ENCODE data around the gene DDN.

DDN gene

DNA sequence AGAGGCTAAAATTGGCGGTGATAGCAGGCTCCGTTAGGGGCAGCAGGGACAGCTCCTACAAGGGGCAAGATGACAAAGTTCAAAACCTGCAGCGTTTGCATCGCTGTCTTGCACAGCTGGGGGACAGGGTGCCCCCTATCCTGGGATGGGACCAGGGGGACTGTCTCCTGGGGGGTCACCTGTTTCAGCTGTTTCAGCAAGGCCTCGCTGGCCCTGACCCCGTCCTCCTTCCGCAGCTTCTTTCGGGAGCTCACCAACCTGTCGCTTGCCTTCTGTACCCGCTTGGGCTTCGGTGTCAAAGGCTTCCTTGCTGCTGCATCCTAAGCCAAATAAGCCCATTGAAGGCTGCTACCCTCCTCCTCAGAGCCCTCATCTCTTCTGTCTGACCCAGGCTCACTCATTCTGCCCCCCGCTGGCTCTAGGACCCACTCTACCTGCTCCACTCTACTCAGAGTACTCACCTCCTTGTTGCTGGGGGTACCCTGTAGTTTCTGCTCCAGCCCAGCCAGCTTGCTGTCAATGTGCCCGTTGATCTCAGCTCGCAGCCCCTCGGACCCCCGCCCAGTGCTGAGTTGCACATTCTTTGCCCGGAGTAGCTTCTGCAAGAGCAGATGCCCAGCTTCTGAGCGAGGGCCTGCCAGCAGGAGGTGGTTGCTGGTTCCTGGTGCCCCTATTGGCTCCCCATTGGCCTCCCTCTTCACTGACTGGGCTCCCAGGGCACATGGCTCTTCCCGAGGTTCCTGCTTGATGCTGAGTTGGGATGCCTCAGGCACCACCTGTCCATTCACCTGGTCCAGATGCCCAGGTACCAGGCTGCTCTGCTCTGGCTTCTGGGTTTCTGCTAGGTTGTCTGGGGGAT, 31.8 kb upstream of the DDN start:
- no peak for FAIRE-seq

DNA sequence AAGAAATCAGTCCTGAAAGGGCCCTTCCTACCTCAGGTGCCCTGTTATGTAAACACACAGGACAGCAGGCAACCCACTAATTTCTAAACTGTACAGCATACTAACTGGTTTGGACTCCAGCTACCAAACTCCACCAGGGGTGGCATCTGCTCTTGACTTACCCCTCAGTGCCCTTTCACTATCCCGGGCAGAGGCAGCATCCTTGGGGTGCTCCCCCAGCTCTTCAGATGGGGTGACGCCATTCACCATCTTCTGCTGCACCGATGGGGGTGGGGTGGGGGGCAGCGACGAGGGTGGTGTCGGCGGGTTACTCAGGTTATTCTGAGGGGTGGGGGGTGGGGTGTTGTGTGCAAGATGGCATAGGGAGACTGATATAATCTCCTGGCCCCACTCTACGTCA, 30.9 kb upstream of the DDN start:
- FAIRE-seq: no peak

DNA sequence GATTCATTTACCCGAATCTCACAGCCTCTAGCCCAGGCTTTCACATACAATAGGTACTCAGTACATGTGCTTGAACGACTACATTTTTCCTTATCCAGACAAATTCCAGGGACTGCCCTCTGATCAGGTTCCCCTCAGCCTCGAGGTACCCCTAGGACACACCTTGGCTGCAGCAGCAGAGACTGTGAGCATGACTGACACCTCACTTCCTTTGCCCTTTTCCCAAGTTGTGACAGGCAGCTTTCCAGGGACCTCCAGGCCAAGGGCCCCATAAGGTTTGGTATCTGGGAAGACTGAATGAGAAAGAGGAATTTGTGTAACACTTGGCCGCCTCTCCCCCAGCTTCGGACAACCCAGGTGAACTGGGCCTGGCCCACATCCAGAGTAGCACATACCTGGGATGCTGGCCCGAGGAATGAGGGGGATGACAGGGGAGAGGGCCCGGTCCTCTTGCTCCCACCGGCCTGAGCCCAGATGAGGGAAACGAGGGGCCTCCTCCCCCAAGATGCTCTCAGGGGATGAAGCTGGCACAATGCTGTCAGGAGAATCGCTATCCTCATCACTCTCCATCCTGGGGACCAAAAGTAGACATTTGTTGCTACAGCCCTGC, 29.6 kb upstream of the DDN start:
- FAIRE-seq: no peak

DNA sequence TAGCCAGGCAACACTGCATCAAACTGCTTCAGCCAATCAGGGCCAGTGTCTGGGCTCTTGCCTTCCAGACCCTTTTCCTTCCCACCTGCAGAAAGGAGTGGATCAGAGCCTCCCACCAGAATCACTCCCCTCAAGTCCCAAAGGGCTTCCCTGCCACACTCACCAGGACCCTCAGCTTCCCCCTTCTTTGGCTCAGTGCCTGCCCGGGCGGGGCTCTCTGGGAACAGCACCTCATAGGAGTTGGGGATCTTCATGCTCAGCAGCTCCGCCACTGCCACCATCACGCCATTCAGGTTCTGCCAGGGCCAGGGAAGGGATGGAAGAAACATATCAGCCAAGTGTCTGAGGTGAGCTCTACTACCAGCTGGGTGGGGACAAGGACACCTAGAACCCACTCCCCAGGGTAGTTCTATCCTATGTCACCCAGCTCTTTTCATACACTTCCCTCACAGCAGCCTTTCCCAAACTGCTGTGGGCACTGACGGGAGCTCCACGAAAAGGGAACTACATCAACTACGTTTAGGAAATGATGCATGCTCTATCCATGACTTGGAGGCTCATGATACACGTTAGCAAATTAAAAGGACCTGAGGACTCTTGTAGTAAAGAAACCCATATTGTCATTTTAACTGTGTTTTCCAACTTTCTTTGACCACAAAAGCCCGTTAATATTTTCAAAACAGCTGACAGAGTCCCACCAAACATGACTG, 28.8 kb upstream of the DDN start:
- no peak for FAIRE-seq

DNA sequence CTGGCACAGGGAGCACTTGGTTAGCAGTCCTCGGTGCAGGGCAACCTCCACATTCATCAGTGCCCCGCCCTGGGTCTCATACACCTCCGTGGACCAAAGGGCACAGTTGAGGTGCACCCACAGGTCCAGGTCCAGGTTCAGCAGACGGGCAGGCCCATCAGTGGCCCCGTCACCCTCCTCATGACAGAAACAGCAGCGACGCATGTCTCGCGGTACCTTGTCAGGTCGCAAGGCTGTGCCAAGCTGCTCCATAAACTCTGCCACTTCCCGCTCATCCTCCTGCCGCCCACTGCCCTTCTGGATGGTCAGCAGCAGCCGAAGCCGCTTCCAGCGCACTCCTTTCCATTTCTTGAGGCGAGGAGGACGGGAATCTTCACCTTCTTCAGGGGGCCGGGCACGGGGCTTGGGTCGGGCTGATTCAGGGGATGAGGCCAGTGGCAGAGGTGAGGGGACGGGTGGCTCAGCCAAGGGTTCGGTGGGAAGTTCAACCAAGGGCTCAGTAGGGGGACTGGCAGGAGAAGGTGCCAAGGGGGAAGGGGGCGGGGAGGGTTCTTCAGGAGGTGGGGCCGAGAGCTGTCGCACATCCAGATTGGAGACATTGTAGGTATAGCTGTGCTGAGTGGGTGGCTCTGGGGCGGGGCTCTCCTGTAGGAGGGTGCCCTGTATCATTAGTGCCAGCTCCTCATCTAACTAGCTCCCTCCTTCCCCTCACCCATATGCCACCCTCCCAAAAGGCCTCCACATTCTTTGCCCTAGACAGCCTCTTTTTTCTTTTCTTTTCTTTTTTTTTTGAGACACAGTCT, 27.7 kb upstream of the DDN start:
- FAIRE-seq: no peak

DNA sequence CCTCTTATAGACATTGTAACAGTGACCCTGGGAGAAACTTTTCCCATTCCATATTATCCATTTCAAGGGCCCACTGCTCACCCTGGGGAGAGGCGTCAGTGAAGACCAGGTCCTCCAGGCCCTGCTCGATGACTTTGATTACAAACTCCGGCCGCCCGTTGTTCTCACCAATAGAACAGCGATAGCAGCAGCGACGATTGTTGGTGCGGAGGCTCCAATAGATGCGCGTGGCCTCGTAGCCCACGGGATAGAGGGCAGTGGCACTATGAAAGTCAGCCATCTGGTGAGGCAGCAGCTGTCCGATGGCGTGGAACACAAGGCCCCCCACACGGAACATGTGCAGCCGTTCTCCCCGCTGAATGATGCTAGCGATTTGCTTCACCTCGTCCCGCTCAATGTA, 26.9 kb upstream of the DDN start:
- no peak for FAIRE-seq

DNA sequence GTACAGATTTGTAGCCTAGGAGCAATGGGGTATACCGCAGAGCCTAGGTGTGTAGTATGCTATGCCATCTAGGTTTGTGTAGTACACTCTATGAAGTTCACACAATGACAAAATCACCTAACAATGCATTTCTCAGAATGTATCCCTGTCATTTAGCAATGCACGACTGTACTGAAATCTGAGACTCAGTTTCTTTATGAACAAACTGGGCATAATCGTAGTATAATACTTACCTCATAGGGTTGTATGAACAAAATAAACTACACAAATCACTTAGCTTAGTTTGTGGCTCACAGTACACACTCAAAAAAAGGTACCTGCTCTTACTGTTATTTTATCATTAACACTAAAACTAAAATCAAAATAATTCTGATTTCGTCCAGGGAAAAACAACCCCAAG, 26.3 kb upstream of the DDN start:
- no peak for FAIRE-seq

DNA sequence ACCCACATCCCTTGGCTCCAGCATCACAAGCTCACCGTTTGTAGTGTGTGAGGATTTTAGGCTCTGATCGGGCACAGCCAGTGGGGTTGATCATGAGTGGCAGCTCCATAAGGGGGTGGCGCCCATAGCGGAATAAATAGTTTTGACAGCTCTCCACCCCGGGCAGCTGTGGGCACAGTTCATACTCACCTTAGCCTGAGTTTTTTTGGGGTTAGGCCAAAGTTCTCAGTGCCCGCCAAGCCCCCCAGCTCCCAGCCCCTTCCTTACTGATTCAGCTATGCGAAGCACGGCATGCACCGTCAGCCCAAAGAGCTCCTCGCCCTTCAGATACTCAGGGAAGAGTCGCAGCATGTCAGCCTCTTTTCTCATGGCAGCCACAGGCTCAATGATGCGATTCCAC, 25.4 kb upstream of the DDN start:
- FAIRE-seq: no peak

DNA sequence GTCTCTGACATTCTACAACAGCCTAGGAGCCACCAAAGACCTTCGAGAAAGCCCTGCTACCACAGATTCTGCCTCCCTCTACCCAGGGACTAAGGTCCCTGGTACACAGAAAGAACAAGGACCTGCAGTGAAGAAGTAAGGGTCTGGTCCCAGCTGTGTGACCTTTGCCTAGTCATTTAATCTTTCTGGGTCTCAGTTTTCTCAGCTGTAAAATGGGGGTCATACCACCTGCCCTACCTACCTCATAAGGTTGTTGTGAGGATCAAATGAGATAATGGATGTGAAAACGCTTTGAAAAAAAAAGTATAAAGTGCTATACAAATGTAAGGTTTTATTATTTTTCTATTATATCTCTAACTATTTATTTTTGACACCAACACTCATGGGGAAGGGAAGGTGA, 24.6 kb upstream of the DDN start:
- FAIRE-seq: no peak

DNA sequence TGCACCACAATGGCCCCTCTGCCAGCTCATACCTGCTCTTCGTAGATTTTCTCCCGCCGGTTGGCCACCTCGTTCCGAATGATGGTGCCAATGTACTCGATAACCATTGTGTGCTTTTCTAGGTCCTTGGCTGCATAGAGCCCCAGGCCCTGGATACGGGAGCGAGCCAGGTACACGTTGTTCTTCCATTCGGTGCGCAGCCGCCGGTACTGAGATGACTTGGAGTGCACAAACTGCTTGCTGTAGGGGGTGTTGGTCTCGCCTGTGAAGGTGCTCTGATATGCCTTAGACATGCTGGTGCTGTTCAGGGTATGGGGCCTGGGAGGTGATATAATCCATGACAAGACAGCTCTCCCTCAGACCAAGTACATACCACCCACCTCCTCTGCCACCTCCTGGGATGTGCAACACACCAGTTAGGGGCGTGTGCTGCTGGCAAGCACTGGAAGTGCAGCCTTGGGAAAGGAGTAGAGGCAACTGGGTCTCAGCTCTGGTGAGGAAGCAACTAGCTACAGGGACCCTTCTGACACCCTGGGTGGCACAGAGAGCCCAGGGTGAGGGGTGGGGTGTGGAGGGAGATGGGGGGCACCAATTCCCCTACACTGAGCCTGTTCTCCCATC, 23.5 kb upstream of the DDN start:
- FAIRE-seq: no peak

DNA sequence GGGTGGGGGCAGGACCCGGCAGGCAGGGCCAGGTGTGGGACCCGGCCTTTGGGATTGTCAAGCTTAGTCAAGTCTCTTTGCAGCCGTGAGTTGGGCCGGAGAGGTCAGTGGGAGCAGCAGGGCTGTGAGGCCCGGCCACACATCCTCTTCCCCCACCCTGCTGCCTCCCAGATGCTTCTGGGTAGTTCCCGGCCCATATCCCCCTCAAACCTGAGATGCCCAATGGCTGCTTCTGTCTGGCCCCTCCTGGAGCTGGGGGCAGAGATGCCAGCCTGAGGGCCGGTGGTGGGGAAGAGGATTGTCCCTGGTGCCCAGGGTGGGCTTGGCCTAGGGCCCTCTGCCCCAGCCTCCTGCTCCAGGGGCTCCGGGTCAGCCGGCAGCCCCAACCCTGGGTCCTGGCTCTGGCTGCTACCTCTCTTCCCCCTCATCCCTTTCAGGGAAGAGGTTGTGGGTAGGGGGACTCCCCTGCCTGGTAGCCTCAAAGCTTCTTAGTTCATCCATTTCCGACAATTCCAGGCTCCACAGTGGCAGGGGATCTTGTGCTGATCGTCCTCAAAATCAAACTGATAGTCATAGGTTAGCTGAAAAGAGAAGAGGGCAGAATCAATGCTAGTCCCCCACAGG, 22.2 kb upstream of the DDN start:
- FAIRE-seq: no peak

DNA sequence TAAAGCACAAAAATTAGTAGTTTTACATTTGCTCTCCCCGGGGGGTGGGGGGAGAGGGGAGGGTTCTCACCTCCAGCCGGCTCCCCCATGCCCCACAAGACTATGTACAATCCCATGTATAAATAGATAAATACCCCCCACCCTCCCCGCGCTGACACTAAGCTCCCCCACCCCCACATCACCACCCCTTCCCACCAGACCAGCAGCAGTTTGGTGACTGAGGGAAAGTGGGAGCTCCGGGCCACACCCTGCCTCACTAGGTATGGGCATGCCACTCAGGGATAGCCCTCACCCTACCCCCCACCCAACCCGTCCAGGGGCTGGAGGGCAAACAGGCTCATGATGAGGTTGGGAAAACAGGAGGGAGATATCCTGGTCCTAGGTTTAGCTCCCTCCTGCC, 21.3 kb upstream of the DDN start:
- no peak for FAIRE-seq

DNA sequence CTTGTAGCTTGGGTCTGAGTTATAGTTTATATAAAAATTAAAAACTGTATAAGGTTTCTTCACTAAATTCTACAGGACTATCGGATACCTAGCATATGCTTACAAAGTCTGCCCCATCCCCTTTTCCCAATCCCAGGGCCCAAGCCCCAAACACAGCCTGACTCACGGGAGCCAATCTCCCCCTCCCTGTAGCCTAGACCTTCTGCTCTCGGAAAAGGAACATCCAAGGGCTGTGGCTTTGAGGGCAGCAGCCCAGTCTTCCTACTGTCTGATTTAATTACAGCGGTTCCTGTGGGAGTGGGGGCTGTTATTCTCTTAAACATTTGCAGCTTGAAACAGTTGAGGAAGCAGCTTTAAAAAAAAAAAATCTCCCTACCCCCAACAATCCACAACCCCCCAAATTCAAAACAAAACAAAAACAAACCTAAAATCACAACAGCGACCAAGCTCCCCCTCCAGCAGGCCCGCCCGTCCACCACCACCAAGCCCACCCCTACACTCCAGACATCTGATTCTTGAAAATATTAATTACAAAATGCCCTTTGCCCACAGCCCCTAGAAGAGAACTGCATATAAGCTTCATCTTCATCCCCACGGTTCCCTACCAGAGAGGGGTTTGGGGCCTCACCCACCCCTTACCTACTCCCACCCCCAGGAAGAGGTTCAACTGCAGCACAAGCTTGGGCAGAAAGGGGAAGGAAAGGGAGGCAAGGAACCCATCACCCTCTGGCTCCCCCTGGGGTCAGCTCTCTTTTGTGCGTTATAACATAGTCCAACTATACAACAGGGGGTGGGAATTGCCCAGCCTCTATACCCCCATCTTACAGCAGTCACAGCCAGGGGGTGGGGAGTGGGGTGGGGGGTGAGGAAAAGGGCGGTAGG, 20.5 kb upstream of the DDN start:
- FAIRE-seq: no peak

DNA sequence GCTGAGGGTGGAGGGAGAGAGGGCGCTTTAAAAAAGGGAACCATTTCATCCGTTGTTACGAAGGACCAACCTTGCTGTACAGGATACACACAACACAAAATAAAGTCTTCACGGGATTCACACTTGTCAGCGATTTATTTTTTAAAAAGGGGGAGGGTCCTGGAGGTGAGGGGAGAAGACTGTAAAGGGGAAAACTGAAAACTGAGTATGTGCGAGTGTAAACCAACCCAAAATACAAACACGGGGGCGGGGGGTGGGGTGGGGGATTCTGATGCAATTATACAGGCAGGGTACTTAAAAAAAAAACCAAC, 19.9 kb upstream of the DDN start:
- FAIRE-seq: no peak

DNA sequence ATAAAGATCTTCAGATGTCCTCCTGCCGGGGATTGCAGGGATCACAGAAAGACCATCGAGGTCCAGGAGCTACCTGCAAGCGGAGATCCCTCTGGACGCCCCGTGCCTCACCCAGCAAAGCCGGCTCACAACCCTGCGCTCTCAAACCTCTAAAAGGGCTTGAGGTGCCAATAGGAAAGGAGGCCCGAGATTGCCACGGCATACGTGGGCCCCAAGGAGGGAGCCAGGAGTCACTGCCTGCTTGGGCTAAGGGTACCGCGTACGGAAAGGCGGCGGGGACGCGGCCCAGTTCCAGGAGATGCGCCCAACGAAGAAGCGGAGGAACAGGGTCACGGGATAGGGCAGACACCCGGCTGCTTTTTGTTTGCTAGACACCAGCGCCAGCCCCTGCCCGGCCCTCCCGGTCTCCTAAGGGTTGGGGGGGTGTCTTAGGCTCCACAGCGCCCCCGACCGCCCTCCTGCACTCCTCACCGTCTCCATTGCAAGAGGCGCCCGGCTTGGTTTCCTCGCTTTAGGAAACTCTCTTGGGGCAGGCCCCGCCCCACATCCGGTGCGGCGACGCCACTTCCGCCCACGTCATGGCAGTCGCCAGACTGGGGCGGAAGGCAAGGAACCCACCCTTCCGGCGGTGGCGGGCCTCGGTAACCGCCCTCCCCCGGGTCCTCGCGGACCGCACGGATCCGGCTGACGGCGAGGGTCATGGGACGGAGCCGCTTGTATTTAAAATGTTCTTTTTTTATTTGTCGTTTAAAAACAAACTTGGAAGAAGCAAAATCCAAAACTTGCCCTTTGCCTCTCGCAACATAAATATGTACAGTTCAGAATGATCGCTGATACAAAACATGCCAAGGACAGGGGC, 19.3 kb upstream of the DDN start, which contains the start of gene PRKAG1:
TSS of gene PRKAG1 (minus strand) at position 516 of the 859 bp plus-strand sequence. CDS start at position 480, 36 bp downstream.
- FAIRE-seq: peak; percentile 93

DNA sequence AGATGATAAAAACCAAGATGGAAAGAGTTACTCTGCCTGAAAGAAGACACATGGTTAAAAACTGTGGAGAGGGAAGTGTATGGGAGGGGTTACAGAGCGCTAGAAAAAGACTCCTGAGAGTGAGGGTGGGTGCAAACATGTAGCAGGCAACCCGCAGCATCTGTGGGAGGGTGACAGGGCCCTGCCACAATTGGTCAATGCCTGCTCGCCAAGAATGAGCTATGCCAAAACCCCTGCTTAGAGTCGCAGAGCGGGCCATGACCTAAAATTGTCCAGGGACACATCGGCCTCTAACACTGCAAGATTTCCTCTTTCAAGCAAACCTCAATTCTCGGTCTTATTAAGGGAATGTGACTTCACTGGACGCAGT, 18.7 kb upstream of the DDN start:
- FAIRE-seq: no peak

DNA sequence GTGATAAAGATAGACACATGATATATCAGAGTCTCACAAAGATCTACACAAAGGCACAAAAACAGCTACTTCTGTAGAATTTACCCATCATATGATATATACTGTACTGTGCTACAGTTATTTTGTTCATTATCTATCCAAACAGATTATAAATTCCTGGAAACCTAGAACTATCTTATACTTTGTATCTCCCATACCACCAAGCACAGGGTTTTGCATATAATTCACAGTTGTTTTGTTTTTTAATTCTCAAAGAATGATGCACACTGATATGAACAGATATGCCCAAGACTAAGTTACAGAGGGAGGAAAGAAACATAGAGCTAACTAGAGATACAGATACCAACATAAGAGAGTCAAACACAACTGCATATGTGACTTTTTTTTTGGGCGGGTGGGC, 16.0 kb upstream of the DDN start:
- no peak for FAIRE-seq

DNA sequence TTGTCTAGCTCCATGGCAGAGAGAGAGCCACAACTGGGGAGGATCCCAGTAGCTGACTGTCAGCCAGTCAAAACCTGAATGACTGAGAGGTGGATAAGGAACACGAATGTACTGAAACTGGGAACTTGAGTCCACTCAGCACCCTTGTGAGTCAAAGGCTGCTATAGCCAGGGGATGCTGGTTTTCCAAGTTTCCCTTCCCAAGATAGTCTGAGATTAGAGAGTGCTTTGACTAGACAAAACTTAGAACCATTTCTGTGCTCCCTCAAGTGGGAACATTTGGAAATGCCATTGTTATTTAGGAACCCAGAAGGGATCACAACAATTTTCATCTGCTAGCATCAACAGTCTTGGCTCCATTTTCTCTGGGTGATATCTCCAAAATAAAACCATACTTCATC, 15.4 kb upstream of the DDN start:
- no peak for FAIRE-seq

DNA sequence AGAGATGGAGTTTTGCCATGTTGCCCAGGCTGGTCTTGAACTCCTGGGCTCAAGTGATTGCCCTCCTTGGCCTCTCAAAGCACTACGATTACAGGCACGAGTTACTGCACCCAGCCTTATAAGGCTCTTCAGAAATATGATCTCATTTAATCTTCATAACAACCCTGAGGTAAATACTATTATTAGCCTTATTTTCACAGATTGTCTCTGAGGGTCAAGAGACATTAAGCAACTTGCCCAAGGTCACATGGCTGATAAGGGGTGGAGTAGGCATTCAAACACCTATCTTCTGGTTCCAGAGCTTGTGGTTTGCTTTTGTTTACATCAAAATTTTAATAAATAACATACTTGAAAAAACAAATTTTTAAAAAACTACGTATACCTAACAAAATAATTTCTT, 14.3 kb upstream of the DDN start:
- FAIRE-seq: no peak

DNA sequence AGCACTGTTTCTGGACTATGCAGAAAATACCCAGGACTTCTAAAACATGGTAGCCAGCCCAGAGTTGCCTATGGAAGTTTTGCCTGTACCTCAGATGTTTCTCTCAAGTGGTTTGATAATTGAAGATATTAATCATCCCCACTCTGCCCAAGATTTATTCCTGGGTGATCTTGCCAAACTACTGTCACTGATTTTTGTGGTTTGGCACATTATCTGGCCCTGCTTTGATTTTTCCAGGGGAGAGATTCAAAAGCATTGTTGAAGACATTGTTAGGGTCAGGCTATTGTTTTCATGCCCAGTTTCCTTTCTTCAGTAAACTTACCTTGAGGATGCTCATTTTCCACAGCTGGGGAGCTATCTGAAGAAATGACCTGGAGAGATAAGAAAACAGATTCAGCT, 13.6 kb upstream of the DDN start:
- no peak for FAIRE-seq
